HepG2 (cell line): ENCODE measurements around the gene NEDD8. TPM values are rescaled to one million over a fixed set of nuclear protein-coding genes. Genes with fewer than 3 reads are reported as not detected.
A peak's percentile ranks its signal among the peaks of the same experiment; 100 is the strongest.

Experiments
- ATAD3A ChIP-seq: sonication (generic); formaldehyde crosslinking; IDR thresholded peaks from 2 replicates; pipeline ENCODE4 v1.4.0; 2020; ENCODE audit warnings: missing genetic modification reagents
- ATRX ChIP-seq: sonication (generic); formaldehyde crosslinking; IDR thresholded peaks from 2 replicates; pipeline ENCODE4 v1.4.0; 2020; ENCODE audit warnings: missing genetic modification reagents, borderline replicate concordance
- DR1 ChIP-seq: sonication (generic); formaldehyde crosslinking; IDR thresholded peaks from 2 replicates; pipeline ENCODE4 v1.8.0; 2021; ENCODE audit warnings: mild to moderate bottlenecking, missing genetic modification reagents, inconsistent platforms
- XBP1 ChIP-seq: sonication (generic); formaldehyde crosslinking; IDR thresholded peaks from 2 replicates; pipeline ENCODE4 v1.5.0; 2020; ENCODE audit warnings: missing genetic modification reagents
- ZC3H13 ChIP-seq: sonication (generic); formaldehyde crosslinking; IDR thresholded peaks from 2 replicates; pipeline ENCODE4 v1.8.1; 2023; ENCODE audit warnings: mild to moderate bottlenecking, missing genetic modification reagents, moderate library complexity
- polyA plus RNA-seq, 8 experiments: library from polyadenylated mRNA; depleted of rRNA in 3 of 8; stranded (reverse) in 7 of 8; unstranded in 1 of 8; fragments of >200 nt; fragmentation: Illumina TruSeq in 4 of 8; extraction: Trizol in 4 of 8; gene quantifications; 2 replicates each; pipeline versions ENCODE4 v1.2.1 to v1.2.3, GENCODE V29; 2011 to 2016; ENCODE audit warnings: low read depth in 4 of 8, missing spikeins in 1 of 8, mixed read lengths in 1 of 8; ENCODE audit not compliant: insufficient read depth in 1 of 8
- total RNA-seq, 5 experiments: library from RNA; depleted of rRNA; stranded (reverse); fragments of >200 nt; fragmentation: Illumina TruSeq; extraction: Trizol; gene quantifications; 2 replicates each; pipeline ENCODE4 v1.2.3, GENCODE V29; 2016; ENCODE audit warnings: low read depth in 1 of 5
- TF ChIP-seq, protein P1 (sequence below): IDR thresholded peaks from 2 replicates; pipeline ENCODE4 v1.6.1; 2016; ENCODE audit warnings: low read depth, missing genetic modification reagents, missing compliant biosample characterization
- TF ChIP-seq, protein P2 (sequence below): sonication (generic); formaldehyde crosslinking; conservative IDR thresholded peaks from 2 replicates; pipeline ENCODE4 v1.4.0; 2020; ENCODE audit warnings: missing genetic modification reagents

Gene NEDD8
- total and polyA plus RNA-seq, 2 of the 13 experiments (the other 11 are each of a cell fraction or from before 2014, with no cell fraction given), result 535 to 713 TPM

DNA sequence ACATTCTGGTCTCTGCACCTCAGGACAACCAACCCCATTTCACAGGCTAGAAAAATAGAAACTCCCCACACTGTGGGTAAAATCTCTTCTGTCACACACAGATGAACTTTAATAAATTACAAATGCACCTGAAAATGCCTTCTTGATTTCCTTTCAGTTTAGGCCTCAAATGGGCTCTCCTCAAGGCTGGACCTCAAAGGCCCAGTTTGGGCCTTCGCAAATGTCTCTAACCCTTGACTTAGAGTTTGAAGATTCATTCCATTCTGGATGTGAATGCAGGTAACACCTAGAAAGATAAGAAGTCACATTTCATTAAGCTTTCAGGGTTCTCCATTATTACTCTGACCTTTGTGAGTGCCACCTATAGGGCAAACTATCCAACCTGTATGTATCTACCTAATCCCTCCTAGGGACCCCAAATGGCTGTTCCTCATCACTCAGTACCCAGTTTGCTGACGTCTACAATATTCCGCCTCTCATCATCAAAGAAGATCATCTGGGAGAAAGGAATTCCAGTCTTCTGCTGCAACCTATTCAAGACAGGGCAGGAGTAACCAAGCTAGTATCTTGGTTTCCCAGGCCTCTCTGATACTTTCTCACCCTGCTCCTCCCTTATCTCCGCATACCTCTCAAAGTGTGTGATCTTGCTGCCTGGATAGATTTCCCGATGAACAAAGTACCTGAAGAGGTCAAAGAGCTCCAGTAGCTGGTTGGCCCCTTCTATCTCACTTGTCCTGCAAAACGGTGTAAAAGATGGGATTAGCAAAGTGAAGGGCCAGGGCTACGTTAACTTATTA is 18.1 kb downstream of the NEDD8 start (continued):
- TF ChIP-seq, protein P1, sequence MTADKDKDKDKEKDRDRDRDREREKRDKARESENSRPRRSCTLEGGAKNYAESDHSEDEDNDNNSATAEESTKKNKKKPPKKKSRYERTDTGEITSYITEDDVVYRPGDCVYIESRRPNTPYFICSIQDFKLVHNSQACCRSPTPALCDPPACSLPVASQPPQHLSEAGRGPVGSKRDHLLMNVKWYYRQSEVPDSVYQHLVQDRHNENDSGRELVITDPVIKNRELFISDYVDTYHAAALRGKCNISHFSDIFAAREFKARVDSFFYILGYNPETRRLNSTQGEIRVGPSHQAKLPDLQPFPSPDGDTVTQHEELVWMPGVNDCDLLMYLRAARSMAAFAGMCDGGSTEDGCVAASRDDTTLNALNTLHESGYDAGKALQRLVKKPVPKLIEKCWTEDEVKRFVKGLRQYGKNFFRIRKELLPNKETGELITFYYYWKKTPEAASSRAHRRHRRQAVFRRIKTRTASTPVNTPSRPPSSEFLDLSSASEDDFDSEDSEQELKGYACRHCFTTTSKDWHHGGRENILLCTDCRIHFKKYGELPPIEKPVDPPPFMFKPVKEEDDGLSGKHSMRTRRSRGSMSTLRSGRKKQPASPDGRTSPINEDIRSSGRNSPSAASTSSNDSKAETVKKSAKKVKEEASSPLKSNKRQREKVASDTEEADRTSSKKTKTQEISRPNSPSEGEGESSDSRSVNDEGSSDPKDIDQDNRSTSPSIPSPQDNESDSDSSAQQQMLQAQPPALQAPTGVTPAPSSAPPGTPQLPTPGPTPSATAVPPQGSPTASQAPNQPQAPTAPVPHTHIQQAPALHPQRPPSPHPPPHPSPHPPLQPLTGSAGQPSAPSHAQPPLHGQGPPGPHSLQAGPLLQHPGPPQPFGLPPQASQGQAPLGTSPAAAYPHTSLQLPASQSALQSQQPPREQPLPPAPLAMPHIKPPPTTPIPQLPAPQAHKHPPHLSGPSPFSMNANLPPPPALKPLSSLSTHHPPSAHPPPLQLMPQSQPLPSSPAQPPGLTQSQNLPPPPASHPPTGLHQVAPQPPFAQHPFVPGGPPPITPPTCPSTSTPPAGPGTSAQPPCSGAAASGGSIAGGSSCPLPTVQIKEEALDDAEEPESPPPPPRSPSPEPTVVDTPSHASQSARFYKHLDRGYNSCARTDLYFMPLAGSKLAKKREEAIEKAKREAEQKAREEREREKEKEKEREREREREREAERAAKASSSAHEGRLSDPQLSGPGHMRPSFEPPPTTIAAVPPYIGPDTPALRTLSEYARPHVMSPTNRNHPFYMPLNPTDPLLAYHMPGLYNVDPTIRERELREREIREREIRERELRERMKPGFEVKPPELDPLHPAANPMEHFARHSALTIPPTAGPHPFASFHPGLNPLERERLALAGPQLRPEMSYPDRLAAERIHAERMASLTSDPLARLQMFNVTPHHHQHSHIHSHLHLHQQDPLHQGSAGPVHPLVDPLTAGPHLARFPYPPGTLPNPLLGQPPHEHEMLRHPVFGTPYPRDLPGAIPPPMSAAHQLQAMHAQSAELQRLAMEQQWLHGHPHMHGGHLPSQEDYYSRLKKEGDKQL, result no peak
- TF ChIP-seq ATAD3A (CRISPR knock-in tag) (no peak), ATRX (CRISPR knock-in tag) (0 out of 2 replicates have a peak, but pooled peaks have one; percentile 84), DR1 (CRISPR knock-in tag) (no peak), ZC3H13 (CRISPR knock-in tag) (no peak), XBP1 (CRISPR knock-in tag) (no peak)
- TF ChIP-seq, protein P2, sequence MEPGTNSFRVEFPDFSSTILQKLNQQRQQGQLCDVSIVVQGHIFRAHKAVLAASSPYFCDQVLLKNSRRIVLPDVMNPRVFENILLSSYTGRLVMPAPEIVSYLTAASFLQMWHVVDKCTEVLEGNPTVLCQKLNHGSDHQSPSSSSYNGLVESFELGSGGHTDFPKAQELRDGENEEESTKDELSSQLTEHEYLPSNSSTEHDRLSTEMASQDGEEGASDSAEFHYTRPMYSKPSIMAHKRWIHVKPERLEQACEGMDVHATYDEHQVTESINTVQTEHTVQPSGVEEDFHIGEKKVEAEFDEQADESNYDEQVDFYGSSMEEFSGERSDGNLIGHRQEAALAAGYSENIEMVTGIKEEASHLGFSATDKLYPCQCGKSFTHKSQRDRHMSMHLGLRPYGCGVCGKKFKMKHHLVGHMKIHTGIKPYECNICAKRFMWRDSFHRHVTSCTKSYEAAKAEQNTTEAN (CRISPR knock-in tag), result no peak
